GM12878 (cell line): ENCODE data around the gene SQOR.

Source experiments
- CHD4 ChIP-seq: fragments of 200-600 bp; sonication (generic); IDR thresholded peaks from 2 replicates; pipeline ENCODE4 v1.6.1; 2016; ENCODE audit warnings: mild to moderate bottlenecking
- CTCF ChIP-seq, 3 experiments: IDR thresholded peaks in 2 of 3; conservative IDR thresholded peaks in 1 of 3; 2 replicates each; pipeline ENCODE4 v1.5.1; 2011; ENCODE audit warnings: low read depth in 3 of 3, low read length in 3 of 3, mild to moderate bottlenecking in 3 of 3, control low read depth in 2 of 3, moderate library complexity in 2 of 3, inconsistent platforms in 1 of 3, mixed read lengths in 1 of 3; ENCODE audit not compliant: control insufficient read depth in 2 of 3, insufficient read depth in 1 of 3; ENCODE audit errors: extremely low read depth in 1 of 3
- E2F4 ChIP-seq: IDR thresholded peaks from 2 replicates; pipeline ENCODE4 v1.6.1; 2012; ENCODE audit warnings: low read depth, low read length, improper control_type of control experiment
- GABPA ChIP-seq: IDR thresholded peaks from 2 replicates; pipeline ENCODE4 v1.6.1; 2014; ENCODE audit warnings: antibody characterized with exemption, low read depth, mild to moderate bottlenecking, inconsistent platforms
- MAX ChIP-seq: IDR thresholded peaks from 2 replicates; pipeline ENCODE4 v1.6.1; 2012; ENCODE audit warnings: low read depth, low read length, improper control_type of control experiment
- PAX5 ChIP-seq: IDR thresholded peaks from 2 replicates; pipeline ENCODE4 v1.6.1; 2011; ENCODE audit warnings: low read depth, low read length, borderline replicate concordance
- POLR2A ChIP-seq: IDR thresholded peaks from 2 replicates; pipeline ENCODE4 v1.6.1; 2011; ENCODE audit warnings: low read depth, mild to moderate bottlenecking, low read length
- POLR2AphosphoS5 ChIP-seq: IDR thresholded peaks from 2 replicates; pipeline ENCODE4 v1.6.1; 2011; ENCODE audit warnings: mild to moderate bottlenecking, low read length, inconsistent platforms
- RFX5 ChIP-seq: IDR thresholded peaks from 2 replicates; pipeline ENCODE4 v1.6.1; 2011; ENCODE audit warnings: low read depth, low read length, improper control_type of control experiment
- USF1 ChIP-seq: IDR thresholded peaks from 2 replicates; pipeline ENCODE4 v1.6.1; 2011; ENCODE audit warnings: borderline replicate concordance, low read depth, mild to moderate bottlenecking, moderate library complexity, mixed read lengths, low read length; ENCODE audit not compliant: insufficient read depth; ENCODE audit errors: extremely low read length
- ZNF274 ChIP-seq: IDR thresholded peaks from one replicate; pipeline ENCODE4 v1.8.0; 2011; ENCODE audit not compliant: insufficient read length, insufficient read depth

- TF ChIP-seq RFX5 (no peak), USF1 (no peak), GABPA (no peak), PAX5 (no peak), POLR2AphosphoS5 (no peak), MAX (no peak), ZNF274 (no peak), CTCF (IDR thresholded peaks at IDR 0.05 in 2 of 3, conservative IDR thresholded peaks at IDR 0.05 in 1 of 3; ENCODE audit: control insufficient read depth in 2 of 3, extremely low read depth in 1 of 3, insufficient read depth in 1 of 3, low read depth in 3 of 3, low read length in 3 of 3) (no peak), CHD4 (no peak), POLR2A (no peak), E2F4 (no peak)
Measured at GRCh38 chr15:45586125-45586524, 48.7 kb upstream of the SQOR start.
